PC-3 (cell line): ENCODE results near the gene MAPKAP1. TPM values are rescaled to one million over a fixed set of nuclear protein-coding genes. Genes with fewer than 3 reads are reported as not detected.

Experiments
- ATAC-seq: fragments of 200-7000 bp; cut with Tn5 transposase; 2 replicates; pipeline ENCODE4 v1.9.1; 2020; ENCODE audit warnings: mild to moderate bottlenecking, moderate library complexity
- BruUV-seq: library from RNA; stranded (reverse); fragments of 400-500 nt; replicated peaks from 2 replicates; lab custom pipeline; 2021; lab: Mats Ljungman, UMichigan
- CTCF ChIA-PET: fragments of 300-600 bp; sonication (Branson Sonifier 250); formaldehyde crosslinking; loops from one replicate; lab custom pipeline; 2022; ENCODE audit warnings: antibody characterized with exemption; lab: Charles Lee
- POLR2A ChIA-PET: fragments of 300-600 bp; sonication (Branson Sonifier 250); formaldehyde crosslinking; loops from one replicate; lab custom pipeline; 2022; ENCODE audit warnings: antibody characterized with exemption; ENCODE audit not compliant: unreplicated experiment; lab: Charles Lee
- DNase-seq: peaks from one replicate; pipeline ENCODE4 v3.0.0-alpha.2; 2015
- H2AFZ ChIP-seq: fragments of 300-600 bp; sonication (generic); 2 replicates; pipeline ENCODE4 v1.6.0; 2016; ENCODE audit warnings: antibody characterized with exemption, low read length
- H3F3A ChIP-seq: fragments of 300-600 bp; sonication (generic); one replicate; pipeline ENCODE4 v1.6.0; 2017; ENCODE audit warnings: antibody characterized with exemption, low read length, control low read depth, mild to moderate bottlenecking; ENCODE audit not compliant: unreplicated experiment
- H3K27ac ChIP-seq: fragments of 300-600 bp; sonication (generic); 2 replicates; pipeline ENCODE4 v1.5.1; 2016; ENCODE audit warnings: mild to moderate bottlenecking, low read length
- H3K27me3 ChIP-seq: fragments of 300-600 bp; sonication (generic); 2 replicates; pipeline ENCODE4 v1.6.1; 2016; ENCODE audit warnings: low read length, mixed read lengths
- H3K36me3 ChIP-seq: fragments of 300-600 bp; sonication (generic); 2 replicates; pipeline ENCODE4 v1.6.1; 2016; ENCODE audit warnings: low read depth, mixed run types, low read length, mixed read lengths
- H3K4me1 ChIP-seq: fragments of 300-600 bp; sonication (generic); 2 replicates; pipeline ENCODE4 v1.5.1; 2016; ENCODE audit warnings: low read length; ENCODE audit not compliant: insufficient read depth
- H3K4me2 ChIP-seq: fragments of 300-600 bp; sonication (generic); 2 replicates; pipeline ENCODE4 v1.6.0; 2016; ENCODE audit warnings: low read length
- H3K4me3 ChIP-seq: fragments of 300-600 bp; sonication (generic); 2 replicates; pipeline ENCODE4 v1.5.1; 2016; ENCODE audit warnings: mild to moderate bottlenecking, low read length, mixed read lengths
- H3K79me2 ChIP-seq: fragments of 300-600 bp; sonication (generic); 2 replicates; pipeline ENCODE4 v1.6.1; 2017; ENCODE audit warnings: low read length, mixed read lengths
- H3K9ac ChIP-seq: fragments of 300-600 bp; sonication (generic); 2 replicates; pipeline ENCODE4 v1.6.0; 2016; ENCODE audit warnings: mild to moderate bottlenecking, low read length
- H3K9me2 ChIP-seq: fragments of 300-600 bp; sonication (generic); replicated peaks from 2 replicates; pipeline ENCODE4 v1.6.1; 2016; ENCODE audit warnings: mixed run types, low read length, mixed read lengths
- H3K9me3 ChIP-seq: fragments of 300-600 bp; sonication (generic); 2 replicates; pipeline ENCODE4 v1.6.1; 2016; ENCODE audit warnings: low read length, mixed read lengths
- H4K20me1 ChIP-seq: fragments of 300-600 bp; sonication (generic); 2 replicates; pipeline ENCODE4 v1.6.1; 2016; ENCODE audit warnings: low read length, mixed read lengths
- EZH2 ChIP-seq: fragments of 300-600 bp; sonication (generic); IDR thresholded peaks from one replicate; pipeline ENCODE4 v1.6.1; 2017; ENCODE audit warnings: antibody characterized with exemption, mild to moderate bottlenecking, low read length; ENCODE audit not compliant: unreplicated experiment
- EZH2phosphoT487 ChIP-seq: fragments of 300-600 bp; sonication (generic); IDR thresholded peaks from 2 replicates; pipeline ENCODE4 v1.6.1; 2018; ENCODE audit warnings: mild to moderate bottlenecking, antibody characterized with exemption, low read length, borderline replicate concordance
- intact Hi-C: fragments of 100-400 bp; cut with micrococcal nuclease; formaldehyde crosslinking; loops from 2 replicates; pipeline ENCODE4 v1.9.0; 2023
- total RNA-seq: library from RNA; depleted of rRNA; stranded (reverse); fragments of >200 nt; gene quantifications from 2 replicates; pipeline ENCODE4 v1.2.3, GENCODE V29; 2014
- TF ChIP-seq, protein P1 (sequence below): fragments of 300-600 bp; sonication (generic); conservative IDR thresholded peaks from 2 replicates; pipeline ENCODE4 v1.5.1; 2017; ENCODE audit warnings: antibody characterized with exemption, low read depth, mild to moderate bottlenecking, low read length

MAPKAP1 gene
- total RNA-seq, 1 experiment from 2014 or later: 128 TPM

GRCh38 chr9:125681657-125682056 is 25.4 kb downstream of the MAPKAP1 start:
- H3K9me3 ChIP-seq: no peaks in the 10 kb centered on the region
- peaks cover 52% of the 10 kb centered on the region for H3K79me2 ChIP-seq
- BruUV-seq: no TSS peak
- H3K36me3 ChIP-seq: no peaks in the 10 kb centered on the region; the same call in 1 of the 2 replicates
- intact Hi-C loops: no loop called here
- ATAC-seq (no peak), DNase-seq (no peak)
- POLR2A ChIA-PET: no interaction called here
- no peaks in the 10 kb centered on the region for H3K27me3 ChIP-seq
- H3K9me2 ChIP-seq: no peaks in the 10 kb centered on the region
- no peak overlapping the region for H3K4me2 ChIP-seq
- no peaks in the 10 kb centered on the region for H3F3A ChIP-seq
- no peak overlapping the region for H3K9ac ChIP-seq
- H3K27ac ChIP-seq: no peak overlapping the region
- TF ChIP-seq, protein P1, sequence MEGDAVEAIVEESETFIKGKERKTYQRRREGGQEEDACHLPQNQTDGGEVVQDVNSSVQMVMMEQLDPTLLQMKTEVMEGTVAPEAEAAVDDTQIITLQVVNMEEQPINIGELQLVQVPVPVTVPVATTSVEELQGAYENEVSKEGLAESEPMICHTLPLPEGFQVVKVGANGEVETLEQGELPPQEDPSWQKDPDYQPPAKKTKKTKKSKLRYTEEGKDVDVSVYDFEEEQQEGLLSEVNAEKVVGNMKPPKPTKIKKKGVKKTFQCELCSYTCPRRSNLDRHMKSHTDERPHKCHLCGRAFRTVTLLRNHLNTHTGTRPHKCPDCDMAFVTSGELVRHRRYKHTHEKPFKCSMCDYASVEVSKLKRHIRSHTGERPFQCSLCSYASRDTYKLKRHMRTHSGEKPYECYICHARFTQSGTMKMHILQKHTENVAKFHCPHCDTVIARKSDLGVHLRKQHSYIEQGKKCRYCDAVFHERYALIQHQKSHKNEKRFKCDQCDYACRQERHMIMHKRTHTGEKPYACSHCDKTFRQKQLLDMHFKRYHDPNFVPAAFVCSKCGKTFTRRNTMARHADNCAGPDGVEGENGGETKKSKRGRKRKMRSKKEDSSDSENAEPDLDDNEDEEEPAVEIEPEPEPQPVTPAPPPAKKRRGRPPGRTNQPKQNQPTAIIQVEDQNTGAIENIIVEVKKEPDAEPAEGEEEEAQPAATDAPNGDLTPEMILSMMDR: no peak
- TF ChIP-seq EZH2 (no peak), EZH2phosphoT487 (no peak)
- H2AFZ ChIP-seq: no peak overlapping the region
- no peaks in the 10 kb centered on the region for H4K20me1 ChIP-seq
- peaks cover 17% of the 10 kb centered on the region for H3K4me1 ChIP-seq
- CTCF ChIA-PET: no interaction called here
- no peak overlapping the region for H3K4me3 ChIP-seq

GRCh38 chr9:125681086-125681622 is 25.9 kb downstream of the MAPKAP1 start:
- Histone ChIP-seq H3K4me2 (no peak overlapping the region), H3K9me3 (no peaks in the 10 kb centered on the region), H3K9ac (no peak overlapping the region), H3K9me2 (no peaks in the 10 kb centered on the region), H2AFZ (no peak overlapping the region), H4K20me1 (no peaks in the 10 kb centered on the region), H3K27ac (no peak overlapping the region), H3K79me2 (peaks cover 52% of the 10 kb centered on the region), H3K4me1 (peaks cover 19% of the 10 kb centered on the region), H3F3A (no peaks in the 10 kb centered on the region), H3K36me3 (no peaks in the 10 kb centered on the region; the same call in 1 of the 2 replicates), H3K27me3 (no peaks in the 10 kb centered on the region), H3K4me3 (no peak overlapping the region)
- no peak for DNase-seq
- ChIA-PET CTCF (no interaction called here), POLR2A (no interaction called here)
- no peak for ATAC-seq
- intact Hi-C loops: no loop called here
- no TSS peak for BruUV-seq
- TF ChIP-seq, protein P1: no peak
- no peak for TF ChIP-seq EZH2
- TF ChIP-seq EZH2phosphoT487: no peak

DNA sequence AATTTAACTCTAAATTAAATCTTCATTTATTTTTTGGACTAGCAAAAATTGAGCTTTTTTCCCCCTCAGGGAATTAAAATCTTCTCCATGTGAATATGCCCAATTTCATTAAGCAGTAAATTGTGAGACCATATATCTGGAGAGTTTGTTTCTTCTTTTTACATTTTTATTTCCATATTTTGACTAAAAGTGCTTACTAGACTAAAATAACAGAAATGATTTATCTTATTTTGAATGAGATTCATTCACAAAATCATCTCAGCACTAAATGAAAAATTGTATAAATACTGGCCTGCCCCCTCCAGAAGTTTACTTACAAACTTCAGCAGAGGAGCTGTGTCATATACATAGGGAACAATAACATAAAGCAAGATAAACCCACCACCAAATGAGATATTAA is 26.6 kb downstream of the MAPKAP1 start:
- intact Hi-C loops: no loop called here
- ATAC-seq (no peak), DNase-seq (no peak)
- no peak for TF ChIP-seq EZH2
- TF ChIP-seq, protein P1: no peak
- no peak for TF ChIP-seq EZH2phosphoT487
- Histone ChIP-seq H3K27ac (no peak overlapping the region), H4K20me1 (no peaks in the 10 kb centered on the region), H3K9me3 (no peaks in the 10 kb centered on the region), H3K4me2 (no peak overlapping the region), H3K4me1 (peaks cover 26% of the 10 kb centered on the region), H3K36me3 (no peaks in the 10 kb centered on the region; the same call in 1 of the 2 replicates), H3K79me2 (peaks cover 49% of the 10 kb centered on the region), H3K27me3 (no peaks in the 10 kb centered on the region), H2AFZ (no peak overlapping the region), H3K9me2 (no peaks in the 10 kb centered on the region), H3K4me3 (no peak overlapping the region), H3K9ac (no peak overlapping the region), H3F3A (no peaks in the 10 kb centered on the region)
- ChIA-PET CTCF (no interaction called here), POLR2A (no interaction called here)
- no TSS peak for BruUV-seq
